Activated CD4-positive, alpha-beta T cell treated with anti-CD3 and anti-CD28 coated beads for 36 hours (primary cell): ENCODE measurements around the gene CAMK2G. TPM values are rescaled to one million over a fixed set of nuclear protein-coding genes. Genes with fewer than 3 reads are reported as not detected.
"Not testable (repeated sequence)": the region's sequence is repeated elsewhere in the genome, so short reads cannot be mapped to it uniquely, and the experiment has no call there.

Experiments
- ATAC-seq: fragments of 200-7000 bp; cut with Tn5 transposase; one replicate; pipeline ENCODE4 v1.10.0; 2021; ENCODE audit warnings: mild to moderate bottlenecking, moderate library complexity
- CTCF ChIA-PET: fragments of 350-600 bp; sonication (Branson Sonifier 250); formaldehyde crosslinking; loops from one replicate; lab custom pipeline; 2021; ENCODE audit warnings: antibody characterized with exemption; lab: Charles Lee
- POLR2A ChIA-PET: fragments of 350-600 bp; sonication (Branson Sonifier 250); formaldehyde crosslinking; loops from one replicate; lab custom pipeline; 2021; ENCODE audit warnings: antibody characterized with exemption, inconsistent platforms; lab: Charles Lee
- DNase-seq: peaks from one replicate; pipeline ENCODE4 v3.0.0-alpha.2; 2020
- H3K27ac Mint-ChIP-seq: one replicate; pipeline ENCODE4 v1.8.0; 2021; ENCODE audit warnings: mixed read lengths
- H3K27me3 Mint-ChIP-seq: one replicate; pipeline ENCODE4 v1.8.0; 2021; ENCODE audit warnings: mixed read lengths
- H3K36me3 Mint-ChIP-seq: one replicate; pipeline ENCODE4 v1.8.0; 2021; ENCODE audit warnings: low read depth, mixed read lengths
- H3K4me1 Mint-ChIP-seq: one replicate; pipeline ENCODE4 v1.8.0; 2021; ENCODE audit warnings: mixed read lengths
- H3K4me3 Mint-ChIP-seq: one replicate; pipeline ENCODE4 v1.8.0; 2021; ENCODE audit warnings: mild to moderate bottlenecking, moderate library complexity, mixed read lengths
- H3K9me3 Mint-ChIP-seq: one replicate; pipeline ENCODE4 v1.8.0; 2021; ENCODE audit warnings: low read depth, mixed read lengths
- intact Hi-C, 2 experiments: fragments of 100-400 bp; cut with DNase I in 1 of 2; cut with micrococcal nuclease in 1 of 2; formaldehyde crosslinking; loops; one replicate each; pipeline versions ENCODE4 v1.14.2 to v1.15.1; 2022 to 2024; cut with DNase I, micrococcal nuclease
- total RNA-seq, 2 experiments: library from RNA; stranded (reverse); gene quantifications; one replicate each; pipeline ENCODE4 v1.2.3, GENCODE V29; 2021

The CAMK2G gene
- total RNA-seq, 2 experiments from 2014 or later = 16.4 to 19.4 TPM

DNA sequence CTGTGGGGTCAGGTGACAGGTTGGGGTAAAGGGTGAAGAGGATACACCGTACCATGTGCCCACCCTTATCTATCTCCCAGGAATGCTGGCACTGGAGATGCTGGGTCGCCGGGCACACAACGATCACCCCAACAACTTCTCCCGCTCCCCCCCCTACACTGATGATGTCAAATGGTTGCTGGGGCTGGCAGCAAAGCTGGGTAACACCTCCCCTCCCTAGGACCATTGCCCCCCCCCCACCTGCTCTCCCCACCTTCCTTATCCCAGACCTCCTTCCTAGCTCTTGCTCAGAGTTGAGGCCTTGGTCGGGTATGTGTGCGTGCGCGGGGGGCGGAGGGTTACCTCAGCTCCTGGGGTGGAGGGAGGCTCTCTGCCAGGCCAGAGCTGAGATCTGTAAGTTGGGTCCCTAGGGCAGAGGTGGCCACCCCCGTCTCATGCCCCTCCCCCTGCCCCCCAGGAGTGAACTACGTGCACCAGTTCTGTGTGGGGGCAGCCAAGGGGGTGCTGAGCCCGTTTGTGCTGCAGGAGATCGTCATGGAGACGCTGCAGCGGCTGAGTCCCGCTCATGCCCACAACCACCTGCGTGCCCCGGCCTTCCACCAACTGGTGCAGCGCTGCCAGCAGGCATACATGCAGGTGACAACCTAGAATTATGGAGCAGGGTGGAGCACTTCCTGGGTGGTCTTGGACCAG, 73.6 kb downstream of the CAMK2G start:
- intact Hi-C loops = no loop called here
- POLR2A ChIA-PET = interaction anchor here (1.0 to 1.9 kb wide), 2 partner anchors 9 to 29 kb away, joined by 3 to 7 read pairs; no protein-coding TSS in a partner anchor
- CTCF ChIA-PET = interaction anchor here (0.9 kb wide), 1 partner anchor 140 kb away, joined by 3 read pairs; no protein-coding TSS in a partner anchor

DNA sequence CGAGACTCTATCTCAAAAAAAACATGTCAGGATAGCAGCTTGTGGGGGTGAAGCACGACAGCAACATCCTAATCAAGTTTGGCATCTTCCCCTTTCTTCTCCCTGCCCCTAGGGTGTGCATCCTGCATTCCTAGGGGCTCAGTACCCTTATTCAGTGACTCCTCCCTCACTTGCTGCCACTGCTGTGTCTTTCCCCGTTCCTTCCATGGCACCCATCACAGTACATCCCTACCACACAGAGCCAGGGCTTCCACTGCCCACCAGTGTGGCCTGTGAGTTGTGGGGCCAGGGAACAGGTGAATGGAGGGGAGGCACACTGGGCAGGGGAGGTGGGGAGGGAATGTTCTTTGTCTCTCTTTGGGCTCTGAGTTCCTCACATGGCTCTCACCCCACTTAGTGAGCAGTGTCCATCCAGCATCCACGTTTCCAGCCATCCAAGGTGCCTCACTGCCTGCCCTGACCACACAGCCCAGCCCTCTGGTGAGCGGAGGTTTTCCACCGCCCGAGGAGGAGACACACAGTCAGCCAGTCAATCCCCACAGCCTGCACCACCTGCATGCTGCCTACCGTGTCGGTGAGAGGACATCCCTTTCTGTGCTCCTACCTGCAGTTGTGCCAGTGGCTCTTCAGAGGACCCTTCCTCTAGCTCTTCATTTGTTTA, 74.3 kb downstream of the CAMK2G start:
- Mint-ChIP-seq H3K27me3 (no peaks in the 10 kb centered on the region), H3K4me3 (no peak overlapping the region), H3K9me3 (no peaks in the 10 kb centered on the region), H3K27ac (no peak overlapping the region), H3K4me1 (peaks cover 10% of the 10 kb centered on the region), H3K36me3 (peaks cover 39% of the 10 kb centered on the region)
- ChIA-PET CTCF (no interaction called here), POLR2A (interaction anchor here (1.0 to 1.9 kb wide), 2 partner anchors 10 to 29 kb away, joined by 3 to 7 read pairs; no protein-coding TSS in a partner anchor)
- ATAC-seq (no peak), DNase-seq (no peak)
- intact Hi-C loops = no loop called here

More for the DNA sequence above, 73.6 kb downstream of the CAMK2G start:
- Mint-ChIP-seq H3K9me3 (no peaks in the 10 kb centered on the region), H3K27ac (no peak overlapping the region), H3K4me1 (peaks cover 14% of the 10 kb centered on the region), H3K36me3 (peaks cover 40% of the 10 kb centered on the region), H3K4me3 (no peak overlapping the region), H3K27me3 (no peaks in the 10 kb centered on the region)
- ATAC-seq (no peak), DNase-seq (no peak)

DNA sequence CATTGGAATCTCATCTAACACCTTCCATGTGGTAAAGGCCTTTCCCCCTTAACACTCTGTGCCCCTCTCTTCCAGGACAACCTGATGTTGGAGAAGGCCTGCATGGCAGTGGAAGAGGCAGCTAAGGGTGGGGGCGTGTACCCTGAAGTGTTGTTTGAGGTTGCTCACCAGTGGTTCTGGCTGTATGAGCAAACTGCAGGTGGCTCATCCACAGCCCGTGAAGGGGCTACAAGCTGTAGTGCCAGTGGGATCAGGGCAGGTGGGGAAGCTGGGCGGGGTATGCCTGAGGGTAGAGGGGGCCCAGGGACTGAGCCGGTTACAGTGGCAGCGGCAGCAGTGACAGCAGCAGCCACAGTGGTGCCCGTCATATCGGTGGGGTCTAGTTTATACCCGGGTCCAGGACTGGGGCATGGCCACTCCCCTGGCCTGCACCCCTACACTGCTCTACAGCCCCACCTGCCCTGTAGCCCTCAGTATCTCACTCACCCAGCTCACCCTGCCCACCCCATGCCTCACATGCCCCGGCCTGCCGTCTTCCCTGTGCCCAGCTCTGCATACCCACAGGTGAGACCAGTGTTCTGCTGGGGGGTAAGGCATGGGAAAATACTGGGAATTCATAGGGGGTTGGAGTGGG, 75.3 kb downstream of the CAMK2G start:
- ATAC-seq (no peak), DNase-seq (no peak)
- Mint-ChIP-seq H3K36me3 (peaks cover 38% of the 10 kb centered on the region), H3K27me3 (no peaks in the 10 kb centered on the region), H3K9me3 (no peaks in the 10 kb centered on the region), H3K27ac (no peak overlapping the region), H3K4me1 (peaks cover 7% of the 10 kb centered on the region), H3K4me3 (no peak overlapping the region)
- POLR2A ChIA-PET = interaction anchor here (1.3 to 1.4 kb wide), 2 partner anchors 10 to 13 kb away, joined by 3 to 4 read pairs; partner anchors contain the start of gene ZSWIM8
- CTCF ChIA-PET = no interaction called here
- intact Hi-C loops = no loop called here

DNA sequence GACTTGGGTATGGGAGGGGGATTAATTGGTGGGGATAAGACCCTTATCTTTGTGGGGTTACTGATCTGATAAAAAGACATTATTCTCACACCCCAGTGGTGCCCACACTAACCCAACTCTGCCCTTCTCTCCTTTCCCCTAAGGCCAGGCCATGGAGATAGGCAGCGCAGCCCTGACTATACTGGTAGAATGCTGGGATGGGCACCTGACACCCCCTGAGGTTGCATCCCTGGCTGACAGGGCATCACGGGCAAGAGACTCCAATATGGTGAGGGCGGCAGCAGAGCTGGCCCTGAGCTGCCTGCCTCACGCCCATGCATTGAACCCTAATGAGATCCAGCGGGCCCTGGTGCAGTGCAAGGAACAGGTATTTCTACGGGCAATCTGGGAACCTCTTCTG, 76.3 kb downstream of the CAMK2G start:
- DNase-seq = no peak
- ATAC-seq = no peak
- H3K9me3 Mint-ChIP-seq = no peaks in the 10 kb centered on the region
- peaks cover 33% of the 10 kb centered on the region for H3K36me3 Mint-ChIP-seq
- H3K27ac Mint-ChIP-seq = no peak overlapping the region
- H3K4me3 Mint-ChIP-seq = no peak overlapping the region
- no peaks in the 10 kb centered on the region for H3K27me3 Mint-ChIP-seq
- ChIA-PET POLR2A (interaction anchor here (1.3 to 1.4 kb wide), 2 partner anchors 11 to 12 kb away, joined by 3 to 4 read pairs; partner anchors contain the start of gene ZSWIM8), CTCF (no interaction called here)
- no peaks in the 10 kb centered on the region for H3K4me1 Mint-ChIP-seq
- intact Hi-C loops = no loop called here

DNA sequence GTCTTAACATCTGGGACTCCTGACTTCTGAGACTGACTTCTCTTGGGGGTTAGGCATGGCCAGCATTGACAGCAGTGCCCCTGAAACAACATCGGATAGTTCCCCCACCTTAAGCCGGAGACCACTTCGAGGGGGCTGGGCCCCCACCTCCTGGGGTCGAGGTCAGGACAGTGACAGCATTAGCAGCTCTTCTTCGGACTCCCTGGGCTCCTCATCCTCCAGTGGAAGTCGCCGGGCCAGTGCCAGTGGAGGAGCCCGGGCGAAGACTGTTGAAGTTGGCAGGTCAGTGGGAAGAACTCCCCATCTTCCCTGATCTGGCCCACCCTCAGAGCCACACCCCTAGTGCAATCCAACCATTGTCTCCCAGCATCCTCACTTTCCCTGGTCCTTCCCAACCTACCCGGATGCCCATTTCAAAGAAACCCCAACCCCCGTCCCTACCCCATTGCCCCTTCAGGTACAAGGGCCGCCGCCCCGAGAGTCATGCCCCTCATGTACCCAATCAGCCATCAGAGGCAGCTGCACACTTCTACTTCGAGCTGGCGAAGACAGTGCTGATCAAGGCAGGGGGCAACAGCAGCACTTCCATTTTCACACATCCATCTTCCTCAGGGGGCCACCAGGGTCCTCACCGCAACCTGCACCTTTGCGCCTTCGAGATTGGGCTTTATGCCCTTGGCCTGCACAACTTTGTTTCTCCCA, 76.9 kb downstream of the CAMK2G start:
- H3K27ac Mint-ChIP-seq = no peak overlapping the region
- no peak overlapping the region for H3K4me3 Mint-ChIP-seq
- H3K27me3 Mint-ChIP-seq = no peaks in the 10 kb centered on the region
- intact Hi-C loops = no loop called here
- CTCF ChIA-PET = no interaction called here
- POLR2A ChIA-PET = interaction anchor here (1.3 kb wide), 1 partner anchor 12 kb away, joined by 3 read pairs; the partner anchor contains the start of gene ZSWIM8
- ATAC-seq (no peak), DNase-seq (no peak)
- H3K4me1 Mint-ChIP-seq = no peaks in the 10 kb centered on the region
- no peaks in the 10 kb centered on the region for H3K9me3 Mint-ChIP-seq
- peaks cover 29% of the 10 kb centered on the region for H3K36me3 Mint-ChIP-seq

DNA sequence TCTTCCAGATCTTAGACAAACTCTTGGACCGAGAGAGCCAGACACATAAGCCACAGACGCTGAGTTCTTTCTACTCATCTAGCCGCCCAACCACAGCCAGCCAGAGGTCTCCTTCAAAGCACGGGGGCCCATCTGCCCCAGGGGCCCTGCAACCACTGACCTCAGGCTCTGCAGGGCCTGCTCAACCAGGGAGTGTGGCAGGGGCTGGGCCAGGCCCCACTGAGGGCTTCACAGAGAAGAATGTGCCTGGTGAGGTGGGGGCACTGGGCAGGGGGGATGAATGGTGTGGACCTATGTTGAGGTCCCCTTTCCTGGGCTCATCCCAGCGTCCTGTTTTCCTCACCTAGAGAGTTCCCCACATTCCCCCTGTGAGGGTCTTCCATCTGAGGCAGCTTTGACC, 77.6 kb downstream of the CAMK2G start:
- ATAC-seq = no peak
- H3K4me1 Mint-ChIP-seq = no peaks in the 10 kb centered on the region
- H3K9me3 Mint-ChIP-seq = no peaks in the 10 kb centered on the region
- POLR2A ChIA-PET = no interaction called here
- no peak for DNase-seq
- H3K4me3 Mint-ChIP-seq = no peak overlapping the region
- peaks cover 25% of the 10 kb centered on the region for H3K36me3 Mint-ChIP-seq
- CTCF ChIA-PET = no interaction called here
- intact Hi-C loops = no loop called here
- peak overlapping the region; percentile 14 for H3K27ac Mint-ChIP-seq
- H3K27me3 Mint-ChIP-seq = no peaks in the 10 kb centered on the region

DNA sequence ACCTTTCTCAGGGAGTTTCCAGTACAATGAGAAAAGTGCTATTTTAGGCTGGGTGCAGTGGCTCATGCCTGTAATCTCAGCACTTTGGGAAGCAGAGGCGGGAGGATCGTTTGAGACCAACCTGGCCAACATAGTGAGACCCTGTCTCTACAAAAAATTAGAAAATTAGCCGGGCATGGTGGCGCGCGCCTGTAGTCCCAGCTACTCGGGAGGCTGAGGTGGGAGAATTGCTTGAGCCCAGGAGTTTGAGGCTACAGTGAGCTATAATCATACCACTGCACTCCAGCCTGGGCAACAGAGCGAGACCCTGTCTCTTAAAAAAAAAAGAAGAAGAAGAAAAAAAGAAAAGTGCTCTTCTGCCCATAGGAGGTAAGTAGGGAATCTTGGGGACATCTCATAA, 78.3 kb downstream of the CAMK2G start:
- POLR2A ChIA-PET, ATAC-seq, H3K9me3 Mint-ChIP-seq, H3K27ac Mint-ChIP-seq, intact Hi-C loops, H3K4me3 Mint-ChIP-seq, CTCF ChIA-PET, H3K4me1 Mint-ChIP-seq, H3K27me3 Mint-ChIP-seq, DNase-seq: not testable (repeated sequence)
- H3K36me3 Mint-ChIP-seq = peaks cover 30% of the 10 kb centered on the region

DNA sequence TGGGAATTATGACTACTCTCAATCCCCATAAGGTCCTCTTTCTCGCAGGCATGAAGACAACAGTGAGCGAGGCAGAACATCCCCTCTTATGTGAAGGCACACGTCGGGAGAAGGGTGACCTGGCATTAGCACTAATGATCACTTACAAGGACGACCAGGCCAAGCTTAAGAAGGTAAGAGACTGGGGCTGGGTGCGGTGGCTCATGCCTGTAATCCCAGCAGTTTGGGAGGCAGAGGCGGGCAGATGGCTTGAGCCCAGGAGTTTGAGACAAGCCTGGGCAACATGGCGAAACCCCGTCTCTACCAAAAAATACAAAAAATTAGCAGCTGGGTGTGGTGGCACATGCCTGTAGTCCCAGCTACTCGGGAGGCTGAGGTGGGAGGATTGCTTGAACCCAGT, 78.9 kb downstream of the CAMK2G start:
- H3K36me3 Mint-ChIP-seq = peaks cover 34% of the 10 kb centered on the region

DNA sequence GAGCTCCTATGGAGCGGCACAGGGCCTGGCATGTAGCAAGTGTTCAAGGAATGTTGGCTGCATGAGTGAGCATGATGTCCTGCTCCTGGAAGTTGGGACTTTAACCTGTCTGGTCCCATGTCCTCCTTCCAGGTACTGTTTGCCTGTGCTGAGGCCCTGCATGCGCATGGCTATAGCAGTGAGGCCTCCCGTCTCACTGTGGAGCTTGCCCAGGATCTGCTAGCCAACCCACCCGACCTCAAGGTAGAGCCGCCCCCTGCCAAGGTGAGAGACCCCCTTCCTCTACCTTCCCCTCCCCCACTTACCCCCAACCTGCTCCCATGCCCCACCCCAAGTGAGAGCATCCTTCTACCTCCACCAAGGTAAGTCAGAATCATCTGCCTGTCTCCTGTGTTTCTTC, 80.9 kb downstream of the CAMK2G start:
- ATAC-seq (no peak), DNase-seq (no peak)
- ChIA-PET POLR2A (interaction anchor here (0.7 kb wide), 1 partner anchor 16 kb away, joined by 3 read pairs; no protein-coding TSS in a partner anchor), CTCF (no interaction called here)
- H3K9me3 Mint-ChIP-seq = no peaks in the 10 kb centered on the region
- H3K36me3 Mint-ChIP-seq = peaks cover 43% of the 10 kb centered on the region
- H3K4me3 Mint-ChIP-seq = no peak overlapping the region
- intact Hi-C loops = no loop called here
- H3K27ac Mint-ChIP-seq = no peak overlapping the region
- H3K27me3 Mint-ChIP-seq = no peaks in the 10 kb centered on the region
- H3K4me1 Mint-ChIP-seq = no peaks in the 10 kb centered on the region

More for the DNA sequence above, 78.9 kb downstream of the CAMK2G start:
- POLR2A ChIA-PET, H3K27ac Mint-ChIP-seq, intact Hi-C loops, H3K27me3 Mint-ChIP-seq, H3K4me1 Mint-ChIP-seq, ATAC-seq, DNase-seq, CTCF ChIA-PET, H3K4me3 Mint-ChIP-seq, H3K9me3 Mint-ChIP-seq: not testable (repeated sequence)

DNA sequence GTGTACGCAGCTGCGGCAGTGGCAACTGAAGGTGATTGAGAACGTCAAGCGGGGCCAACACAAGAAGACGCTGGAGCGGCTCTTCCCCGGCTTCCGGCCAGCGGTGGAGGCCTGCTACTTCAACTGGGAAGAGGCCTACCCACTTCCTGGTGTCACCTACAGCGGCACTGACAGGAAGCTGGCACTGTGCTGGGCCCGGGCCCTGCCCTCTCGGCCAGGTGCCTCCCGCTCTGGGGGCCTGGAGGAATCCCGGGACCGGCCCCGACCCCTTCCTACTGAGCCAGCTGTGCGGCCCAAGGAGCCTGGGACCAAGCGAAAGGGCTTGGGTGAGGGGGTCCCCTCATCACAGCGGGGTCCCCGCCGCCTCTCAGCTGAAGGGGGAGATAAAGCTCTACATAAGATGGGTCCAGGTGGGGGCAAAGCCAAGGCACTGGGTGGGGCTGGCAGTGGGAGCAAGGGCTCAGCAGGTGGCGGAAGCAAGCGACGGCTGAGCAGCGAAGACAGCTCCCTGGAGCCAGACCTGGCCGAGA, 82.4 kb downstream of the CAMK2G start:
- no peak overlapping the region for H3K4me3 Mint-ChIP-seq
- peaks cover 8% of the 10 kb centered on the region for H3K4me1 Mint-ChIP-seq
- ChIA-PET CTCF (no interaction called here), POLR2A (interaction anchor here (0.7 kb wide), 1 partner anchor 60 kb away, joined by 3 read pairs; no protein-coding TSS in a partner anchor)
- DNase-seq (no peak), ATAC-seq (no peak)
- no peaks in the 10 kb centered on the region for H3K9me3 Mint-ChIP-seq
- no peaks in the 10 kb centered on the region for H3K27me3 Mint-ChIP-seq
- intact Hi-C loops = no loop called here
- peaks cover 38% of the 10 kb centered on the region for H3K36me3 Mint-ChIP-seq
- H3K27ac Mint-ChIP-seq = no peak overlapping the region
